HG03175 (cell line): Measurements from ENCODE around the gene USO1.
"Not testable (repeated sequence)": the region's sequence is repeated elsewhere in the genome, so short reads cannot be mapped to it uniquely, and the experiment has no call there.

Source experiments
- ATAC-seq: cut with Tn5 transposase; IDR thresholded peaks from one replicate; pipeline ENCODE4 v1.9.1; 2021; ENCODE audit warnings: mild to moderate bottlenecking, moderate library complexity; ENCODE audit not compliant: unreplicated experiment

USO1 gene

GRCh38 chr4:75752637-75753036 lies 28.3 kb downstream of the USO1 start:
- no peak for ATAC-seq

GRCh38 chr4:75769036-75769435 lies 44.7 kb downstream of the USO1 start:
- ATAC-seq: no peak

- ATAC-seq: no peak
These were observed 47.2 kb downstream of the USO1 start for GRCh38 chr4:75771607-75772006.

- no peak for ATAC-seq
These were observed 53.2 kb downstream of the USO1 start for GRCh38 chr4:75777589-75777988.

- no peak for ATAC-seq
These were observed 54.9 kb downstream of the USO1 start for GRCh38 chr4:75779105-75779757.

- ATAC-seq: no peak
These were observed 56.9 kb downstream of the USO1 start for GRCh38 chr4:75781305-75781704.

- peak; percentile 81 for ATAC-seq
These were observed 62.1 kb downstream of the USO1 start for GRCh38 chr4:75786526-75786925.

GRCh38 chr4:75786938-75787337 lies 62.6 kb downstream of the USO1 start:
- ATAC-seq: peak; percentile 31

GRCh38 chr4:75790024-75790423 lies 65.6 kb downstream of the USO1 start:
- no peak for ATAC-seq

- ATAC-seq: no peak
These were observed 76.6 kb downstream of the USO1 start for GRCh38 chr4:75800972-75801371.

- not testable (repeated sequence) for ATAC-seq
These were observed 81.7 kb downstream of the USO1 start for GRCh38 chr4:75806035-75806434.

- ATAC-seq: no peak
These were observed 93.5 kb downstream of the USO1 start for GRCh38 chr4:75817901-75818300.

GRCh38 chr4:75819121-75819520 lies 94.7 kb downstream of the USO1 start:
- ATAC-seq: no peak

GRCh38 chr4:75820197-75820596 lies 95.8 kb downstream of the USO1 start:
- ATAC-seq: no peak

GRCh38 chr4:75820676-75821075 lies 96.3 kb downstream of the USO1 start:
- ATAC-seq: no peak

GRCh38 chr4:75821216-75821615 lies 96.8 kb downstream of the USO1 start:
- ATAC-seq: no peak

- no peak for ATAC-seq
These were observed 97.6 kb downstream of the USO1 start for GRCh38 chr4:75821966-75822365.

- ATAC-seq: no peak
These were observed 98.0 kb downstream of the USO1 start for GRCh38 chr4:75822416-75822815.

- no peak for ATAC-seq
These were observed 99.4 kb downstream of the USO1 start for GRCh38 chr4:75823812-75824211.

- ATAC-seq: no peak
These were observed 106.5 kb downstream of the USO1 start for GRCh38 chr4:75830906-75831305.

GRCh38 chr4:75831856-75832405 lies 107.6 kb downstream of the USO1 start:
- ATAC-seq: no peak

GRCh38 chr4:75834095-75834771 lies 109.9 kb downstream of the USO1 start:
- no peak for ATAC-seq
